GM12864 (cell line): ENCODE measurements around the gene SHANK2.

Source experiments
- DNase-seq: peaks from one replicate; pipeline ENCODE4 v3.0.0-alpha.2; 2011; ENCODE audit warnings: low read depth
- H3K4me3 ChIP-seq: 2 replicates; pipeline ENCODE4 v1.5.1; 2011; ENCODE audit warnings: mild to moderate bottlenecking, low read depth, low read length, control low read depth
- CTCF ChIP-seq: IDR thresholded peaks from 2 replicates; pipeline ENCODE4 v1.5.1; 2011; ENCODE audit warnings: low read depth, mild to moderate bottlenecking, moderate library complexity, low read length, control low read depth, inconsistent platforms; ENCODE audit errors: missing control alignments

SHANK2 gene

GRCh38 chr11:71252269-71252769 lies at the start of gene SHANK2:
Gene SHANK2 (minus strand): TSS chr11:71252577. CDS start chr11:71147326, 105,251 bp downstream.
- no peak for TF ChIP-seq CTCF
- H3K4me3 ChIP-seq, result no peak within 1 kb of the TSS
- no peak for DNase-seq

- no peak for DNase-seq
- no peak for TF ChIP-seq CTCF
Observed at GRCh38 chr11:71301858-71302533, 49.6 kb upstream of the SHANK2 start.

DNA sequence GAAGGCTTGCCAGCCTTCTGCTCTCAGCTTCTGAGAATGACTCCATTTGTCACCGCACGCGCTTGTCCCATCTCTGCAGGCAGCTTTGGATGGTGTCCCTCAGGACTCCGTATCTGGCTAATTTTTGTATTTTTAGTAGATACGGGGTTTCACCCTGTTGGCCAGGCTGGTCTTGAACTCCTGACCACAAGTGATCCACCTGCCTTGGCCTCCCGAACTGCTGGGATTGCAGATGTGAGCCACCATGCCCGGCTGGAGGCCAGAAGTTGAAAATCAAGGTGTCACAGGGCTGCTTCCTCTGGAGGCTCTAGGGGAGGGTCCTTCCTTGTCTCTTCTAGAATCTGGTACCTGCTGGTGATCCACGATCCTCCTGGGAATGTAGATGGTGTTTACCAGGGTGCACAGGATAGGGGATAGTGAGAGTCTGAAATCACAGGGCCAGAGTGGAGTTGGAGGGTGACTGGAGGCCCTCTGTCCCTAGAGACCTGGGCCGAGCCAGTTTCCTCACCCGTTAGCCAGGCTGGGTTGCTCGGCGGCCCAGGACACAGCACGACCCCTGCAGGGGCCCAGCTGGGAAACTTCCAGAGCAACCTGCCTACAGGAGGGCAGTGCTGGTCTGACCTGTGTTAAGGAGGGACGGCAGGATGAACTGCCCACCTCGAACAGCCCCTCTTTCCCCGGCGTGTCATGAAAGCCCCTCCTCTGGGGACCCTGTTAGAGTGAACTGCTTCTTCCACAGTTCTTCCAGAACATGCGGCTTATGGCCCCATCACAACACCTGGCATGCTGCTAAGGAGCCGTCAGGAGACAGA lies 48.9 kb upstream of the SHANK2 start:
- H3K4me3 ChIP-seq, result no peak overlapping the region
- no peak for DNase-seq
- TF ChIP-seq CTCF, result no peak

More at GRCh38 chr11:71301858-71302533, 49.6 kb upstream of the SHANK2 start:
- no peak overlapping the region for H3K4me3 ChIP-seq

DNA sequence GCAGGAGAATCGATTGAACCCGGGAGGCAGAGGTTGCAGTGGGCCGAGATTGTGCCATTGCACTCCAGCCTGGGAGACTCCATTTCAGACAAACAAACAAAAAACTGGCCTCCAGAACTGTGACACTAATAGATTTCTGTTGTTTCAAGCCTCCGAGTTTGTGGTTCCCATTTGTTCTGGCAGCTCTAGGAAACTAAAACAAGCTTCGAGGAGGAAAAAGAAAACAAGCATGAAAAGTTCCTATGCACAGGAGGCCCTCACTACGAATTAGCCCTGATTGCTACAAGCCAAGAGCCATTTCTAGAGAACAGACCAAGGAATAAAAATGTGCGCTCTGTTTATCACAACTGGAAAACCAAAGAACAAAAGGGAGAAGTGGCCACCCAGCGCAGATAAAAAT lies 47.8 kb upstream of the SHANK2 start:
- no peak for TF ChIP-seq CTCF
- no peak overlapping the region for H3K4me3 ChIP-seq
- no peak for DNase-seq

GRCh38 chr11:71298761-71299181 lies 46.4 kb upstream of the SHANK2 start:
- DNase-seq, result no peak
- TF ChIP-seq CTCF, result no peak
- no peak overlapping the region for H3K4me3 ChIP-seq

GRCh38 chr11:71298016-71298550 lies 45.7 kb upstream of the SHANK2 start:
- no peak for DNase-seq
- no peak for TF ChIP-seq CTCF
- H3K4me3 ChIP-seq, result no peak overlapping the region
